A549 (cell line): Measurements from ENCODE around the gene HSD17B1. TPM values are rescaled to one million over a fixed set of nuclear protein-coding genes. Genes with fewer than 3 reads are reported as not detected.
A peak's percentile ranks its signal among the peaks of the same experiment; 100 is the strongest.
"Not testable (repeated sequence)": the region's sequence is repeated elsewhere in the genome, so short reads cannot be mapped to it uniquely, and the experiment has no call there.

Experiments
- ATAC-seq, 2 experiments: fragments of 200-7000 bp in 1 of 2; fragments of >200 bp in 1 of 2; cut with Nextera tagmentation in 1 of 2; cut with Tn5 transposase in 1 of 2; 3 replicates each; pipeline versions ENCODE4 v1.8.0 to v1.9.1; 2018 to 2020; ENCODE audit warnings: mild to moderate bottlenecking in 1 of 2, moderate library complexity in 1 of 2
- CTCF ChIA-PET: fragments of 300-600 bp; sonication (Branson Sonifier 250); formaldehyde crosslinking; extraction: SDS; loops from one replicate; lab custom pipeline; 2021; ENCODE audit warnings: antibody characterized with exemption, inconsistent platforms; lab: Yijun Ruan, JAX
- POLR2A ChIA-PET: fragments of 350-600 bp; formaldehyde crosslinking; extraction: SDS; loops from one replicate; lab custom pipeline; 2021; ENCODE audit warnings: antibody characterized with exemption, inconsistent platforms; lab: Yijun Ruan, JAX
- DNase-seq, 2 experiments: peaks; one replicate each; pipeline versions ENCODE4 v3.0.0 to v3.0.0-alpha.2; 2011 to 2016; ENCODE audit warnings: low read depth in 1 of 2, low spot score in 1 of 2
- FAIRE-seq: peaks from 2 replicates; lab custom pipeline; 2011; peaks lifted over from hg19 to GRCh38; lab: Jason Lieb, UNC
- H3K27ac ChIP-seq, 2 experiments: fragments of >200 bp; sonication (Bioruptor Twin); formaldehyde crosslinking; 3 replicates each; pipeline ENCODE4 v1.5.1; 2016 to 2017
- H3K4me1 ChIP-seq: fragments of >200 bp; sonication (Bioruptor Twin); formaldehyde crosslinking; 3 replicates; pipeline ENCODE4 v1.6.1; 2016
- H3K4me2 ChIP-seq: fragments of >200 bp; sonication (Bioruptor Twin); formaldehyde crosslinking; 3 replicates; pipeline ENCODE4 v1.6.1; 2016
- H3K4me3 ChIP-seq: fragments of >200 bp; sonication (Bioruptor Twin); formaldehyde crosslinking; 3 replicates; pipeline ENCODE4 v1.5.1; 2016
- H3K9me3 ChIP-seq: fragments of >200 bp; sonication (Bioruptor Twin); formaldehyde crosslinking; 3 replicates; pipeline ENCODE4 v1.6.1; 2016
- CHD2 ChIP-seq: fragments of 150-350 bp; IDR thresholded peaks from 2 replicates; pipeline ENCODE4 v1.6.1; 2014; ENCODE audit warnings: low read length; ENCODE audit not compliant: partially characterized antibody
- CHD4 ChIP-seq: fragments of 200-600 bp; sonication (generic); IDR thresholded peaks from 2 replicates; pipeline ENCODE4 v1.6.1; 2016; ENCODE audit warnings: antibody characterized with exemption, mild to moderate bottlenecking, borderline replicate concordance
- CTCF ChIP-seq: fragments of >200 bp; sonication (Bioruptor Twin); formaldehyde crosslinking; IDR thresholded peaks from 3 replicates; pipeline ENCODE4 v1.5.1; 2016
- ELK1 ChIP-seq: fragments of 150-350 bp; IDR thresholded peaks from 2 replicates; pipeline ENCODE4 v1.6.1; 2014; ENCODE audit warnings: low read depth, mild to moderate bottlenecking, low read length
- EP300 ChIP-seq, 2 experiments: fragments of >200 bp; sonication (Bioruptor Twin); formaldehyde crosslinking; IDR thresholded peaks; 2 replicates in 1 of 2; 3 replicates in 1 of 2; pipeline ENCODE4 v1.6.1; 2016 to 2017
- FOSB ChIP-seq: fragments of 250-450 bp; sonication (Bioruptor Pico); IDR thresholded peaks from 2 replicates; pipeline ENCODE4 v1.5.0; 2020; ENCODE audit warnings: mild to moderate bottlenecking, moderate library complexity
- FOSL2 ChIP-seq, 2 experiments: fragments of 450-650 bp in 1 of 2; fragments of >200 bp in 1 of 2; sonication (Bioruptor Twin) in 1 of 2; formaldehyde crosslinking; IDR thresholded peaks; 2 replicates each; pipeline versions ENCODE4 v1.5.0 to v1.6.1; 2016 to 2020; ENCODE audit warnings: mild to moderate bottlenecking in 1 of 2, moderate library complexity in 1 of 2
- GATA3 ChIP-seq: IDR thresholded peaks from 2 replicates; pipeline ENCODE4 v1.6.1; 2012; ENCODE audit warnings: borderline replicate concordance
- HES2 ChIP-seq: fragments of >200 bp; sonication (Bioruptor Twin); formaldehyde crosslinking; IDR thresholded peaks from 2 replicates; pipeline ENCODE4 v1.6.1; 2016
- HOXA7 ChIP-seq: fragments of 250-450 bp; sonication (Bioruptor Pico); IDR thresholded peaks from 2 replicates; pipeline ENCODE4 v1.5.0; 2020; ENCODE audit warnings: mild to moderate bottlenecking, moderate library complexity
- JUNB ChIP-seq: fragments of >200 bp; sonication (Bioruptor Twin); formaldehyde crosslinking; IDR thresholded peaks from 2 replicates; pipeline ENCODE4 v1.6.1; 2016
- KDM1A ChIP-seq: fragments of 200-600 bp; sonication (generic); IDR thresholded peaks from 2 replicates; pipeline ENCODE4 v1.6.1; 2016; ENCODE audit warnings: low read depth, mild to moderate bottlenecking
- KDM5A ChIP-seq: fragments of 200-600 bp; sonication (generic); IDR thresholded peaks from 2 replicates; pipeline ENCODE4 v1.6.1; 2016; ENCODE audit warnings: antibody characterized with exemption, mild to moderate bottlenecking
- NR3C1 ChIP-seq: fragments of >200 bp; sonication (Bioruptor Twin); formaldehyde crosslinking; IDR thresholded peaks from 3 replicates; pipeline ENCODE4 v1.6.1; 2017
- POLR2A ChIP-seq: IDR thresholded peaks from 2 replicates; pipeline ENCODE4 v1.6.1; 2012; ENCODE audit warnings: mild to moderate bottlenecking, low read length
- RAD21 ChIP-seq, 2 experiments: fragments of >200 bp in 1 of 2; sonication (Bioruptor Twin) in 1 of 2; formaldehyde crosslinking in 1 of 2; IDR thresholded peaks in 1 of 2; conservative IDR thresholded peaks in 1 of 2; 2 replicates in 1 of 2; 3 replicates in 1 of 2; pipeline ENCODE4 v1.6.1; 2012 to 2018; ENCODE audit warnings: inconsistent platforms in 1 of 2
- RARB ChIP-seq: fragments of 250-450 bp; sonication (Bioruptor Pico); IDR thresholded peaks from 2 replicates; pipeline ENCODE4 v1.8.0; 2021; ENCODE audit warnings: mild to moderate bottlenecking, moderate library complexity
- RNF2 ChIP-seq: fragments of 200-600 bp; sonication (generic); IDR thresholded peaks from 2 replicates; pipeline ENCODE4 v1.6.1; 2016; ENCODE audit warnings: low read depth, mild to moderate bottlenecking, antibody characterized with exemption, moderate library complexity, borderline replicate concordance
- SMC3 ChIP-seq: fragments of >200 bp; sonication (Bioruptor Twin); formaldehyde crosslinking; IDR thresholded peaks from 3 replicates; pipeline ENCODE4 v1.6.1; 2018; ENCODE audit warnings: inconsistent platforms
- TFCP2L1 ChIP-seq: fragments of 250-450 bp; sonication (Bioruptor Pico); IDR thresholded peaks from 2 replicates; pipeline ENCODE4 v1.5.0; 2021; ENCODE audit warnings: mild to moderate bottlenecking
- WGBS: methylation state at CpG from one replicate; pipeline ENCODE4 v1.1.6; 2017; ENCODE audit errors: missing lambda C conversion rate; 5-methylcytosine and 5-hydroxymethylcytosine counted together
- polyA plus RNA-seq, 4 experiments: library from polyadenylated mRNA; depleted of rRNA in 3 of 4; stranded (reverse); fragments of >200 nt; fragmentation: RNase III in 1 of 4; extraction: RNeasy Plus Mini Kit Qiagen cat#74134 plus additional on column Dnase treatment in 1 of 4; gene quantifications; 2 replicates in 3 of 4; 3 replicates in 1 of 4; pipeline ENCODE4 v1.2.3, GENCODE V29; 2011 to 2017
- TF ChIP-seq, protein P1 (sequence below): fragments of 250-450 bp; sonication (Bioruptor Pico); IDR thresholded peaks from 2 replicates; pipeline ENCODE4 v1.5.0; 2020; ENCODE audit warnings: low read depth, mild to moderate bottlenecking, moderate library complexity

HSD17B1 gene
- polyA plus RNA-seq, 2 of the 4 experiments (the other 2 are of a cell fraction): 0.49 to 1.5 TPM

GRCh38 chr17:42555122-42555622, 2.4 kb downstream of the HSD17B1 start:
- Histone ChIP-seq H3K4me3 (peak overlapping the region; percentile 87), H3K4me1 (peaks cover 17% of the 10 kb centered on the region)
- TF ChIP-seq KDM5A (no peak), FOSL2 (IDR thresholded peaks at IDR 0.05) (no peak), FOSL2 (CRISPR knock-in tag; IDR thresholded peaks at IDR 0.05) (no peak), RAD21 (conservative IDR thresholded peaks at IDR 0.05 in 1 of 2, IDR thresholded peaks at IDR 0.05 in 1 of 2) (no peak), POLR2A (no peak), KDM1A (no peak), NR3C1 (no peak), HES2 (no peak), ELK1 (no peak)
- TF ChIP-seq, all 56 proteins: peak for 0
- 28% methylated on average over 4 of the region's 4 CpGs for WGBS
- peak overlapping the region; percentile 92 for H3K4me2 ChIP-seq
- no peaks in the 10 kb centered on the region for H3K9me3 ChIP-seq
- FAIRE-seq (no peak), DNase-seq (no peak), ATAC-seq (peak in 1 of 2 experiments; percentile 3; a peak in 3 of 6 replicates)
- POLR2A ChIA-PET: interaction anchor here (0.7 to 1.8 kb wide), 6 partner anchors 11 to 443 kb away, joined by 3 to 7 read pairs (median 4); partner anchors contain the start of genes MLX, NAGLU, PSMC3IP and RPL27
- CTCF ChIA-PET: interaction anchor here (0.8 to 2.0 kb wide), 3 partner anchors 15 to 230 kb away, joined by 3 to 9 read pairs (median 5); partner anchors contain the start of gene PSMC3IP
- H3K27ac ChIP-seq: peak overlapping the region; percentile 94

DNA sequence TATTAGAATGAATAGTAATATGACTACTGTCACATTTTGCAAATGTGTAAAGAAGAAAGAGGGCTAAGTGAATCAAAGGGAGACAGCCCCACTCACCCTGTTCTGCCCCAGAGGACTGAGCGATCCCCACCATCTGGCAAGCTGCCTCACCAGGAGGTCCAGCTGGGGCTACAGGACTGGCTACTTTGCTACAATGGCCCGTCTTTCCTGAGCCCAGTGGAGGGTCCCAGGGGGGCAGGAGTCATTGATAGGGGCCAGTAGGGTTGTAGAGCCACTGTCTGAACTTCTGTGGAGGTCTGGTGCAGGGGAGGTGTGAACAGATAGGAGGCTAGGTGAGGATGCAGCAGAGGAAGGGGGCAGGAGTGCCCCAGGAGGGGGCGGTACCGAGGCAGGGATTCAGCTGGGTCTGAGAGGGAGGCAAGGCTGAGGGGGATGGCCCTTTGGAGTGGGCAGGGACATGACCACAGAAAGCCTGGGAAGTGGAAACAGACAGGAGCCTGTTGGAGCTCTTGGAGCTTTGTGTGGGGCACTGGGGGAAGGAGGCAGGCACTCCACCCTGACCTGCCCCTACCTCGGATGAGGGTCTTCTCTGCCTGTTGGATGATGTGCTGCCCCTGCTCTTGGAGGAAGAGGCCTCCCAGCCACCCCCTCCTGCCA, 3.4 kb downstream of the HSD17B1 start:
- 66% methylated on average over 5 of the region's 5 CpGs for WGBS
- H3K4me1 ChIP-seq: peaks cover 18% of the 10 kb centered on the region
- H3K4me2 ChIP-seq, H3K9me3 ChIP-seq, CTCF ChIA-PET, H3K4me3 ChIP-seq, POLR2A ChIA-PET, H3K27ac ChIP-seq: not testable (repeated sequence)
- 0 out of 3 replicates have a peak, but pooled peaks have one; percentile 12 for TF ChIP-seq CTCF
- FAIRE-seq (peak; percentile 91), DNase-seq (peak in 1 of 2 experiments; percentile 64), ATAC-seq (peak; percentile 55 to 78)

- DNase-seq (no peak), ATAC-seq (no peak), FAIRE-seq (no peak)
- no peak overlapping the region for H3K4me3 ChIP-seq
- peaks cover 26% of the 10 kb centered on the region for H3K4me1 ChIP-seq
- no peak overlapping the region for H3K4me2 ChIP-seq
- POLR2A ChIA-PET: interaction anchor here (0.9 kb wide), 1 partner anchor 11 kb away, joined by 3 read pairs; no protein-coding TSS in a partner anchor
- no peak overlapping the region for H3K27ac ChIP-seq
- TF ChIP-seq RNF2 (no peak), RARB (CRISPR knock-in tag) (no peak), FOSB (CRISPR knock-in tag) (no peak), NR3C1 (no peak), TFCP2L1 (no peak), CTCF (no peak), CHD4 (no peak), JUNB (no peak), HOXA7 (no peak), SMC3 (no peak), EP300 (IDR thresholded peaks at IDR 0.05) (no peak), GATA3 (no peak), CHD2 (no peak), KDM1A (no peak)
- TF ChIP-seq, protein P1, sequence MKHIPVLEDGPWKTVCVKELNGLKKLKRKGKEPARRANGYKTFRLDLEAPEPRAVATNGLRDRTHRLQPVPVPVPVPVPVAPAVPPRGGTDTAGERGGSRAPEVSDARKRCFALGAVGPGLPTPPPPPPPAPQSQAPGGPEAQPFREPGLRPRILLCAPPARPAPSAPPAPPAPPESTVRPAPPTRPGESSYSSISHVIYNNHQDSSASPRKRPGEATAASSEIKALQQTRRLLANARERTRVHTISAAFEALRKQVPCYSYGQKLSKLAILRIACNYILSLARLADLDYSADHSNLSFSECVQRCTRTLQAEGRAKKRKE (CRISPR knock-in tag): no peak
- WGBS: 93% methylated on average over 6 of the region's 6 CpGs
- CTCF ChIA-PET: interaction anchor here (0.7 to 3.1 kb wide), 7 partner anchors 9 to 596 kb away, joined by 3 to 18 read pairs (median 4); partner anchors contain the start of genes NAGLU and PSMC3IP
- no peaks in the 10 kb centered on the region for H3K9me3 ChIP-seq
Measured at GRCh38 chr17:42559075-42559474, 6.4 kb downstream of the HSD17B1 start.
